Neural cell (in vitro differentiated cells): Measurements from ENCODE around the gene AHSG. TPM values are rescaled to one million over a fixed set of nuclear protein-coding genes. Genes with fewer than 3 reads are reported as not detected.

ENCODE experiments used
- H2AFZ ChIP-seq: fragments of 200-600, 300-800 bp; sonication (generic), shearing (Covaris generic); 2 replicates; pipeline ENCODE4 v1.6.0; 2014; ENCODE audit warnings: low read depth, mild to moderate bottlenecking, antibody characterized with exemption, low read length, moderate library complexity
- H3F3A ChIP-seq: fragments of 200-600 bp; shearing (Covaris generic); 2 replicates; pipeline ENCODE4 v1.6.1; 2016; ENCODE audit warnings: mild to moderate bottlenecking, moderate library complexity, mixed read lengths, antibody characterized with exemption, low read length; ENCODE audit not compliant: insufficient read depth, poor library complexity, severe bottlenecking
- H3K27ac ChIP-seq: fragments of 200-600, 300-800 bp; sonication (generic), shearing (Covaris generic); 2 replicates; pipeline ENCODE4 v1.5.1; 2014; ENCODE audit warnings: mild to moderate bottlenecking, low read length, moderate library complexity
- H3K27me3 ChIP-seq: fragments of 300-800, 200-600 bp; sonication (generic), shearing (Covaris generic); 2 replicates; pipeline ENCODE4 v1.6.0; 2014; ENCODE audit warnings: mild to moderate bottlenecking, low read depth, low read length, moderate library complexity; ENCODE audit not compliant: insufficient read depth
- H3K36me3 ChIP-seq: fragments of 300-800, 200-600 bp; sonication (generic), shearing (Covaris generic); 2 replicates; pipeline ENCODE4 v1.5.1; 2014; ENCODE audit warnings: mild to moderate bottlenecking, antibody characterized with exemption, low read length, moderate library complexity; ENCODE audit not compliant: insufficient read depth
- H3K4me2 ChIP-seq: fragments of 300-800, 200-600 bp; sonication (generic), shearing (Covaris generic); 2 replicates; pipeline ENCODE4 v1.6.0; 2014; ENCODE audit warnings: mild to moderate bottlenecking, low read length
- H3K4me3 ChIP-seq: fragments of 300-800, 200-600 bp; sonication (generic), shearing (Covaris generic); 2 replicates; pipeline ENCODE4 v1.5.1; 2014; ENCODE audit warnings: mild to moderate bottlenecking, low read length, moderate library complexity
- H3K79me2 ChIP-seq: fragments of 200-600 bp; shearing (Covaris generic); replicated peaks from 2 replicates; pipeline ENCODE4 v1.6.0; 2014; ENCODE audit warnings: mild to moderate bottlenecking, low read length, moderate library complexity; ENCODE audit not compliant: insufficient read depth
- H3K9ac ChIP-seq: fragments of 300-800, 200-600 bp; sonication (generic), shearing (Covaris generic); 2 replicates; pipeline ENCODE4 v1.6.1; 2016; ENCODE audit warnings: mild to moderate bottlenecking, low read length, mixed read lengths
- H3K9me2 ChIP-seq: fragments of 200-600 bp; shearing (Covaris generic); 2 replicates; pipeline ENCODE4 v1.6.1; 2016; ENCODE audit warnings: mild to moderate bottlenecking, low read length, mixed read lengths; ENCODE audit not compliant: insufficient read depth
- H3K9me3 ChIP-seq: fragments of 200-600, 300-800 bp; sonication (generic), shearing (Covaris generic); 2 replicates; pipeline ENCODE4 v1.6.1; 2016; ENCODE audit warnings: mild to moderate bottlenecking, mixed run types, low read length, moderate library complexity, mixed read lengths
- H4K20me1 ChIP-seq: fragments of 200-600 bp; shearing (Covaris generic); 2 replicates; pipeline ENCODE4 v1.6.1; 2016; ENCODE audit warnings: mild to moderate bottlenecking, mixed run types; ENCODE audit not compliant: insufficient read depth
- CTCF ChIP-seq: fragments of 450-650 bp; IDR thresholded peaks from 2 replicates; pipeline ENCODE4 v1.5.1; 2014; ENCODE audit warnings: antibody characterized with exemption, mild to moderate bottlenecking, moderate library complexity; ENCODE audit not compliant: poor library complexity, severe bottlenecking
- EP300 ChIP-seq: fragments of 450-650 bp; conservative IDR thresholded peaks from 2 replicates; pipeline ENCODE4 v1.6.1; 2014; ENCODE audit warnings: antibody characterized with exemption, mild to moderate bottlenecking, moderate library complexity; ENCODE audit not compliant: poor library complexity, severe bottlenecking
- EZH2 ChIP-seq: fragments of 200-600, 300-800 bp; shearing (Covaris generic), sonication (generic); IDR thresholded peaks from 2 replicates; pipeline ENCODE4 v1.6.1; 2014; ENCODE audit warnings: antibody characterized with exemption, low read length, borderline replicate concordance, mild to moderate bottlenecking; ENCODE audit not compliant: insufficient read depth, poor library complexity, severe bottlenecking
- MXI1 ChIP-seq: fragments of 450-650 bp; conservative IDR thresholded peaks from 2 replicates; pipeline ENCODE4 v1.6.1; 2014; ENCODE audit warnings: antibody characterized with exemption, mild to moderate bottlenecking; ENCODE audit not compliant: poor library complexity, severe bottlenecking
- POLR2AphosphoS5 ChIP-seq: IDR thresholded peaks from 2 replicates; pipeline ENCODE4 v1.6.1; 2012
- RAD21 ChIP-seq: fragments of 450-650 bp; conservative IDR thresholded peaks from 2 replicates; pipeline ENCODE4 v1.6.1; 2014; ENCODE audit warnings: antibody characterized with exemption, mild to moderate bottlenecking, moderate library complexity
- REST ChIP-seq: IDR thresholded peaks from 2 replicates; pipeline ENCODE4 v1.6.1; 2012; ENCODE audit warnings: borderline replicate concordance
- SMC3 ChIP-seq: fragments of 450-650 bp; conservative IDR thresholded peaks from 2 replicates; pipeline ENCODE4 v1.6.1; 2014; ENCODE audit warnings: antibody characterized with exemption, mild to moderate bottlenecking, moderate library complexity; ENCODE audit not compliant: poor library complexity
- TAF1 ChIP-seq: IDR thresholded peaks from 2 replicates; pipeline ENCODE4 v1.6.1; 2012; ENCODE audit warnings: low read depth
- polyA plus RNA-seq: library from polyadenylated mRNA; depleted of rRNA; stranded (reverse); fragments of >200 nt; gene quantifications from 2 replicates; pipeline ENCODE4 v1.2.3, GENCODE V29; 2014

AHSG gene
- polyA plus RNA-seq, 1 donor from 2014 or later, result 0.40 TPM

GRCh38 chr3:186608624-186609215 is 4.1 kb upstream of the AHSG start:
- H4K20me1 ChIP-seq, result no peaks in the 10 kb centered on the region
- H3K9me2 ChIP-seq, result no peaks in the 10 kb centered on the region
- H3K36me3 ChIP-seq, result no peaks in the 10 kb centered on the region
- H3K79me2 ChIP-seq, result no peaks in the 10 kb centered on the region
- TF ChIP-seq RAD21, result no peak
- no peak for TF ChIP-seq EZH2
- no peak for TF ChIP-seq REST
- TF ChIP-seq SMC3, result no peak
- TF ChIP-seq EP300, result no peak
- no peak for TF ChIP-seq TAF1
- no peak for TF ChIP-seq CTCF
- TF ChIP-seq POLR2AphosphoS5, result no peak
- TF ChIP-seq MXI1, result no peak
- H3K27me3 ChIP-seq, result no peaks in the 10 kb centered on the region
- no peaks in the 10 kb centered on the region for H3F3A ChIP-seq
- H3K27ac ChIP-seq, result no peak overlapping the region
- no peak overlapping the region for H3K4me2 ChIP-seq
- no peak overlapping the region for H2AFZ ChIP-seq
- no peaks in the 10 kb centered on the region for H3K9me3 ChIP-seq
- no peak overlapping the region for H3K9ac ChIP-seq
- H3K4me3 ChIP-seq, result no peak overlapping the region

GRCh38 chr3:186609247-186609868 is 3.5 kb upstream of the AHSG start:
- no peaks in the 10 kb centered on the region for H3K9me2 ChIP-seq
- no peak for TF ChIP-seq EP300
- no peak for TF ChIP-seq REST
- no peak for TF ChIP-seq MXI1
- TF ChIP-seq SMC3, result no peak
- H3K27ac ChIP-seq, result no peak overlapping the region
- H3K79me2 ChIP-seq, result no peaks in the 10 kb centered on the region
- H3K4me2 ChIP-seq, result no peak overlapping the region
- H3K27me3 ChIP-seq, result no peaks in the 10 kb centered on the region
- no peak overlapping the region for H2AFZ ChIP-seq
- H3F3A ChIP-seq, result no peaks in the 10 kb centered on the region
- no peak overlapping the region for H3K9ac ChIP-seq
- H3K36me3 ChIP-seq, result no peaks in the 10 kb centered on the region
- no peak overlapping the region for H3K4me3 ChIP-seq
- no peaks in the 10 kb centered on the region for H4K20me1 ChIP-seq
- no peaks in the 10 kb centered on the region for H3K9me3 ChIP-seq
